ENCODE data around the gene SPATS1.

DNA sequence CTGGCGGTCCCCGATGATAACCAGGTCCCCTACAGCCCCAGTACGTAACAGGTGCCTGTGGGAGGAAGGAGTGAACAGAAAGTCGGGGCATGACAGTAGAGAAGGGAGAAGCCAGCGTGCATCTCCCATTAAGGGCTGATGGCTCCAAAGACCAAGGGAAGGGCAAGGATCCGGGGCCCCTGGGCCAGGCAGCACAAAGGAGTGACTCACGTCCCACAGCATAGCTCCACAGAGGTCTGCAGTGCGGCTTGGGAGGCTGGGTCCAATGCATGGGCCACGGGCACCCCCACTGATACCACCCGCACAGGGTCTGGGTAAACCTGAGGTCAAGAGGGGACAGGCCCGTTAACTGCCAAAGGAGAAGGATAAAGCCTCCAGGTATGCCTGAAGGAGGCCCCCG lies 39.6 kb upstream of the SPATS1 start:
- TF ChIP-seq POLR2A (IDR thresholded peaks at IDR 0.05): no peak
- TF ChIP-seq, protein P1, sequence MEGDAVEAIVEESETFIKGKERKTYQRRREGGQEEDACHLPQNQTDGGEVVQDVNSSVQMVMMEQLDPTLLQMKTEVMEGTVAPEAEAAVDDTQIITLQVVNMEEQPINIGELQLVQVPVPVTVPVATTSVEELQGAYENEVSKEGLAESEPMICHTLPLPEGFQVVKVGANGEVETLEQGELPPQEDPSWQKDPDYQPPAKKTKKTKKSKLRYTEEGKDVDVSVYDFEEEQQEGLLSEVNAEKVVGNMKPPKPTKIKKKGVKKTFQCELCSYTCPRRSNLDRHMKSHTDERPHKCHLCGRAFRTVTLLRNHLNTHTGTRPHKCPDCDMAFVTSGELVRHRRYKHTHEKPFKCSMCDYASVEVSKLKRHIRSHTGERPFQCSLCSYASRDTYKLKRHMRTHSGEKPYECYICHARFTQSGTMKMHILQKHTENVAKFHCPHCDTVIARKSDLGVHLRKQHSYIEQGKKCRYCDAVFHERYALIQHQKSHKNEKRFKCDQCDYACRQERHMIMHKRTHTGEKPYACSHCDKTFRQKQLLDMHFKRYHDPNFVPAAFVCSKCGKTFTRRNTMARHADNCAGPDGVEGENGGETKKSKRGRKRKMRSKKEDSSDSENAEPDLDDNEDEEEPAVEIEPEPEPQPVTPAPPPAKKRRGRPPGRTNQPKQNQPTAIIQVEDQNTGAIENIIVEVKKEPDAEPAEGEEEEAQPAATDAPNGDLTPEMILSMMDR (IDR thresholded peaks at IDR 0.05): no peak

Measured in heart left ventricle (tissue), 13 donors.